Right hindlimb (tissue), 1 donor: Measurements from ENCODE around the gene CGREF1.

ENCODE experiments used
- DNase-seq: peaks from one replicate; pipeline ENCODE4 v3.0.0-alpha.2; 2018

CGREF1 gene

GRCh38 chr2:27118525-27119329 lies at the start of gene CGREF1:
Gene CGREF1, minus strand, starts transcription at chr2:27119128. Its CDS starts 14,762 bp downstream, at chr2:27104366.
- no peak for DNase-seq

GRCh38 chr2:27164960-27165763 lies 46.2 kb upstream of the CGREF1 start:
- DNase-seq = no peak

- no peak for DNase-seq
Measured at GRCh38 chr2:27162151-27163121, 43.5 kb upstream of the CGREF1 start.

DNA sequence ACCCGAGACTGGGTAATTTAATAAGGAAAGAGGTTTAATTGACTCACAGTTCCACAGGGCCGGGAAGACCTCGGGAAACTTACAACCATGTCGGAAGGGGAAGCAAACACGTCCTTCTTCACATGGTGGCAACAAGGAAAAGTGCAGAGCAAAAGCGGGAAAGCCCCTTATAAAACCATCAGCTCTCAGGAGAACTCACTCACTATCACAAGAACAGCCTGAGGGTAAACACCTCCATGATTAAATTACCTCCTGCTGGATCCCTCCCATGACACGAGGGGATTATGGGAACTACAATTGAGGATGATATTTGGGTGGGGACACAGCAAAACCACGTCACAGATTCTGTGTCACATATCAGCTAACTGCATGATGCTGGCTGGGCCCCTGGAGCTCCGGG lies 41.3 kb upstream of the CGREF1 start:
- DNase-seq = no peak

GRCh38 chr2:27159271-27159670 lies 40.3 kb upstream of the CGREF1 start:
- DNase-seq = no peak

GRCh38 chr2:27158468-27158867 lies 39.5 kb upstream of the CGREF1 start:
- no peak for DNase-seq

DNA sequence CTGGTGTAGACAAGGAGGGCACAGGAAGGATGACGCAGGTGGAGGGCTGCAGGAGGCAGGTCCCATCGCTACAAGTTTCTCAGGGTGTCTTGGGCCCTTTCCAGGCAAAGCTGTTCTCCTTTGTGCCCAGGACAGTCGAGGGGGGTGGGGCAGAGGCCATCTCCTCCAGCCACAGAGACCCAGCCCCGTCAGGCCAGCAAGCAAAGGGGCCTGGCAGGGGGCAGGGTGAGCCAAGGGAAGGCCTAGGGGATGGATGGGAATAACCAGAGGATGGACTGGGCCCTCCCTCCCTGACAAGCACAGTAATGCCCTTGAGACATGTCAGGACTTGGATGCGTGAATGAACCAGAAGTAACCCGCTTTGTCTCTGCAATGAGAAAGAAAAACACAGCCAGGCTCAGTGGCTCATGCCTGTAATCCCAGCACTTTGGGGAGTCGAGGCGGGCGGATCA lies 36.2 kb upstream of the CGREF1 start:
- no peak for DNase-seq

- DNase-seq = no peak
Measured at GRCh38 chr2:27154488-27154887, 35.6 kb upstream of the CGREF1 start.

GRCh38 chr2:27152796-27153464 lies 34.0 kb upstream of the CGREF1 start:
- no peak for DNase-seq

- no peak for DNase-seq
Measured at GRCh38 chr2:27152102-27152795, 33.3 kb upstream of the CGREF1 start.

DNA sequence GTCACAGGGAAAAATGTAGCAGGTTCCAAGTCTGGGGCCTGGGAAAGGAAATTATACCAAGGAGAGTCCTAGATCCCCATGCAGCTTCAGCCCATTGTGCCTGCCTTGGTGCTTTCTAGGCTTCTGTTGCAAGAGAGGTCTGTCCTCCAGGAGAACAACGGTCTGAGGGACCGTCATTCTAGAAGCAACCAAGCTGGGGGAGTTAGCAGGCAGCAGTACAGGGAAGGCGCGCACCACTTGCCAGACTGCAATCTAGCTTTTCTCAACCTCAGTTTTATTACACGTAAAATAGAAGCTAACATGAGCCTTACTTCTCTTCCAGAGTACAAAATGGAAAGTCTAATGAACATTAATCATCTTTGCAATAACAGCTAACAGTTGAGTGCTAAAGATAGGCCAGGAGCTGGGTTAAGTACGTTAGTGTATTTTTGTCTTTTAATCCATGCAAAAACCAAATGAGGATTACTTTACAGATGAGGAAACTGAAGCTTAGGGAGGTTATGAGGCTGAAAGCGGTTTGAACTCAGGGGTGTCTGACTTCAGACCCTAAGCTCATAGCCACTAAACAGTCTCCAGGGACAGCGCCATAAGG lies 31.8 kb upstream of the CGREF1 start:
- no peak for DNase-seq

- DNase-seq = no peak
Measured at GRCh38 chr2:27149570-27150405, 30.9 kb upstream of the CGREF1 start.

DNA sequence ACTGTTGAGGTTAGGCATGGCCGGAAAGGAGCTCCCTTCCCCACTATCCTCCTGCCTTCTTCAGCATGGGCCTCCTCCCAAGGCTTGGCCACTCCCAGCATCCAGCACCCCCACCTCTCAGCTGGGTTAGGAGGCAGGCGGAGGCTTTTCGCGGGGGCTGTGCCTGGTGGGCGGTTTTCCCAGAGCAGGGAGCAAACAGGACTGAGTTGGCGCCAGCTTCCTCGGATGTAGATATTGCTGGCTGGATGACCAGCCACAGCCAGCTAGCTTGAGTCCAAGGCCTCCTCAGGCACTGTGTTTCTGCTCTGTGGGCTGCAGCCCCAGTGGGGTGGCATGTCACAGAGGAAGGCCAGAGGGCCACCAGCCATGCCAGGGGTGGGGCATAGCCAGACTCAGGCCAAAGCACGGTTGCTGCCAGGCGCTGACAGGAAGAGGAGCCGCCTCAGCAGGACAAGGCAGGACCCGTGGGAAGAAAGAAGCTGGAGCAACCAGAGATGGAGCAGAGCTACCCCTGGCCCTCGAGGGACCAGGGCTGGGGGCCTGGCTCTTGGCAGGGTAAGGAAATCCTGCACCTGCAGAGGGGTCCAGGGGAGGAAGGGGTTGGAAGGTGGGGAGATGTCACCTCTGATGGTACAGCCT lies 30.0 kb upstream of the CGREF1 start, which contains the start of gene TCF23:
TSS of gene TCF23 (plus strand) at position 204 of the 639 bp plus-strand sequence. CDS start at position 334, 130 bp downstream.
- peak; percentile 48 for DNase-seq

DNA sequence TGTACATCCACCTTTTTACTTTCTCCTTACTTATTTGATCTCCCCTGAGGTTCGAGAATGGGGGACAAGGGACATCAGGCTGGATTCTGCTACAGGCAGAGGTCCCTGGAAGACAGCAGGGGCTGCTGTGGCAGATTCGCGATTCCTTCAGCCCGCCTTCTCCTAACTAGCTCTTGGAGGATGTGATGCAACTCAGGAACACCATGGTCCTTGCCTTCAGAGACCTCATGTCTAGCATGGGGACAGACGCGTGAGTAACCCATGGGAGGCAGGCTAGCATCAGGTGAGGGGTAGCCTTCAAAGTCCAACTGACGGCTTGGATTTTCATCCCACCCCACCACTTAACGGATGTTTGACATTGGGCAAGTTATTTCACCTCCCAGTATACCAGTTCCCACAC lies 29.0 kb upstream of the CGREF1 start:
- DNase-seq = no peak

DNA sequence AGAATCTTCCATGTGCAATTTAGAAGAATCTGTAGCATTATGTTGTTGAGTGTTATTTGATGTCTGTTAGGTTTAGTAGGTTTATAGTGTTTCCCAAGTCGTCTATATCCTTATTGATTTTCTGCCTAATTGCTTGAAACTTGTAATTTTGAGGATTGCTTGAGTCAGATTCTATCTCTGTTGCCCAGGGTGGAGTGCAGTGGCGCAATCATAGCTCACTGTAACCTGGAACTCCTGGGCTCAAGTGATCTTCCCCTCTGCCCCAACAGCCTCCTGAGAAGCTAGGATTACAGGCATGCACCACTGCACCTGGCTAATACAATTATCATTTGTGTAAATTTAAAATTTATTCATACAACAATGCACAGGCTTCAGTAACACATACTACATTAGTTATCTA lies 26.8 kb upstream of the CGREF1 start:
- DNase-seq = no peak

GRCh38 chr2:27143285-27143684 lies 24.4 kb upstream of the CGREF1 start:
- DNase-seq = no peak

DNA sequence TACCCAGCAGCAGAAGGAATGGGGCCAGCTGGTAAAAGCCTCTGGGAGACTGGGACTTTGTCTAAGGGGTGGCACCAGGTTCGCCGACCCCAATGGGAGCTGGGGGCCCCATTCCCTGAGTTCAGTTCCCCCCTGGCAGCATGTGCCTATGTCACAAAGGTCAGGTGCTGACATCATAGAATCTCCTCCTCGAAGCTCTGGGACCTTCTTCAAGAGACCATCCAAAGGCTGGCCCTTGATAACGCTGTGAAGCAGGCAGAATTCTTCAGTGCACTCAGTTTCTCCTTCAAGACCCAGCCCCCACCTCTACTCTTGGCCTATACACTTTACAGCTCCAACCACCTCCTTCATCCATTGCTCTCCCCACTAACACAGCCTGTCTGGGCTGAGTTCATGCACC lies 20.4 kb upstream of the CGREF1 start, which contains the start of gene PRR30:
TSS of gene PRR30 (minus strand) at position 101 of the 400 bp plus-strand sequence. CDS start 1,081 bp downstream, outside the sequence.
- DNase-seq = no peak

DNA sequence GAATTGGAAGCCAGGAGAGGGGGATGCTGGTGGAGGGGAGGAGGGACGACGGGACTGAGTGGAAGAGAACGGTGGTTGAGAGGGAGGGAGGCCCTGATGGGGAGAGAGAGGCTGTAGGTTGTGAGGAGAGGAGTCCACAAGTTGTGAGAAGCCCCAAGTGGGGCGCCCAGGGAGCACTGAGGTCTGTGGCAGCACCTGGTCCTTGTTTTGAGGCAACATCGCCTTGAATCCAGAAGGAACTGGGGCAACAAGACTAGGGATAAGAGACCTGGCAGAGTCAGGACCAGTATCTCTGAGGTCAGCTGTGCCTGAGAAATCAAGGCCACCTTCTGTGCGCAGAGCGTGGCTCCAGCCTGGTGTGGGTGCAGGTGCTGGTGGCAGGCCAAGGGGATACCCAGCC lies 19.2 kb upstream of the CGREF1 start:
- no peak for DNase-seq

GRCh38 chr2:27137322-27137935 lies 18.5 kb upstream of the CGREF1 start:
- no peak for DNase-seq
